ENCODE results near the gene PIGP. TPM values are rescaled to one million over a fixed set of nuclear protein-coding genes. Genes with fewer than 3 reads are reported as not detected.
"Not testable (repeated sequence)": the region's sequence is repeated elsewhere in the genome, so short reads cannot be mapped to it uniquely, and the experiment has no call there.

The PIGP gene
- total RNA-seq, 1 donor from 2014 or later: 11.0 TPM

DNA sequence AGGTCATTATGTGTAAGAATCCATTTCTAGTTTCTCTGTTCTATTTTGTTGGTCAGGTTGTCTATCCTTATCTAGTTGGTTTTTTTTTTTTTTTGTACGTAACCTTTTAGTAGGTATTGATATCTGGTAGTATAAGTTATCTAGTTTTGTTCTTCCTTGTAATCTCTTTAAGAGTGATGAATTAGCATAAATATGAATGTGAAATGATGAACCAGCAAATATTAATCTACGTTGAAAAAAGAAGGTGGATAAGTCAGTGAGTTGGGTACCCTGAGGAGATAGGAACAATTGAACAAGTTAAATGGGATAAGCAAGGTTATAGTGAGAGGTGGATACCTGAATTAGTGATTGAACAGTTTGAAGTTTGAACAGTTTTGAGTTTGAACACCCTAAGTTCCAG lies 34.1 kb upstream of the PIGP start:
- Mint-ChIP-seq H3K4me3 (no peak overlapping the region), H3K9me3 (peaks cover 42% of the 10 kb centered on the region), H3K36me3 (peaks cover 60% of the 10 kb centered on the region), H3K4me1 (peaks cover 6% of the 10 kb centered on the region), H3K27me3 (ENCODE audit: low read depth) (no peaks in the 10 kb centered on the region), H3K27ac (no peak overlapping the region)
- TF ChIP-seq, protein P1, sequence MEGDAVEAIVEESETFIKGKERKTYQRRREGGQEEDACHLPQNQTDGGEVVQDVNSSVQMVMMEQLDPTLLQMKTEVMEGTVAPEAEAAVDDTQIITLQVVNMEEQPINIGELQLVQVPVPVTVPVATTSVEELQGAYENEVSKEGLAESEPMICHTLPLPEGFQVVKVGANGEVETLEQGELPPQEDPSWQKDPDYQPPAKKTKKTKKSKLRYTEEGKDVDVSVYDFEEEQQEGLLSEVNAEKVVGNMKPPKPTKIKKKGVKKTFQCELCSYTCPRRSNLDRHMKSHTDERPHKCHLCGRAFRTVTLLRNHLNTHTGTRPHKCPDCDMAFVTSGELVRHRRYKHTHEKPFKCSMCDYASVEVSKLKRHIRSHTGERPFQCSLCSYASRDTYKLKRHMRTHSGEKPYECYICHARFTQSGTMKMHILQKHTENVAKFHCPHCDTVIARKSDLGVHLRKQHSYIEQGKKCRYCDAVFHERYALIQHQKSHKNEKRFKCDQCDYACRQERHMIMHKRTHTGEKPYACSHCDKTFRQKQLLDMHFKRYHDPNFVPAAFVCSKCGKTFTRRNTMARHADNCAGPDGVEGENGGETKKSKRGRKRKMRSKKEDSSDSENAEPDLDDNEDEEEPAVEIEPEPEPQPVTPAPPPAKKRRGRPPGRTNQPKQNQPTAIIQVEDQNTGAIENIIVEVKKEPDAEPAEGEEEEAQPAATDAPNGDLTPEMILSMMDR (IDR thresholded peaks at IDR 0.05; ENCODE audit: unreplicated experiment): no peak
- no peak for DNase-seq (ENCODE audit: low spot score in 2 of 2, unreplicated experiment in 2 of 2)

DNA sequence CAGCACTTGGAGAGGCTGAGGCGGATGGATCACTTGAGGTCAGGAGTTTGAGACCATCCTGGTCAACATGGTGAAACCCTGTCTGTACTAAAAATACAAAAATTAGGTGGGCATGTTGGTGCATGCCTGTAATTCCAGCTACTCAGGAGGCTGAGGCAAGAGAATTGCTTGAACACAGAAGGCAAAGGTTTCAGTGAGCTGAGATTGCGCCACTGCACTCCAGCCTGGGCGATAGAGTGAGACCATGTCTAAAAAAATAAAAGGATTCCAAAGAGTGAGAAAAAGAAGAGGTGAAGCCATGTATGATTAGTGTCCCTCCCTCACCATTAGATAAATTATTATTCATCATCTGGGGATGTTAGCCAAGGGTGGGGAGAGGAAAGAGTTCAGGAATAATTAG lies 29.9 kb upstream of the PIGP start:
- peaks cover 56% of the 10 kb centered on the region for H3K36me3 Mint-ChIP-seq
- H3K27ac Mint-ChIP-seq: peak overlapping the region; percentile 39
- not testable (repeated sequence) for H3K27me3 Mint-ChIP-seq (ENCODE audit: low read depth); DNase-seq (ENCODE audit: low spot score in 2 of 2, unreplicated experiment in 2 of 2); H3K4me3 Mint-ChIP-seq; H3K4me1 Mint-ChIP-seq
- H3K9me3 Mint-ChIP-seq: peaks cover 22% of the 10 kb centered on the region

DNA sequence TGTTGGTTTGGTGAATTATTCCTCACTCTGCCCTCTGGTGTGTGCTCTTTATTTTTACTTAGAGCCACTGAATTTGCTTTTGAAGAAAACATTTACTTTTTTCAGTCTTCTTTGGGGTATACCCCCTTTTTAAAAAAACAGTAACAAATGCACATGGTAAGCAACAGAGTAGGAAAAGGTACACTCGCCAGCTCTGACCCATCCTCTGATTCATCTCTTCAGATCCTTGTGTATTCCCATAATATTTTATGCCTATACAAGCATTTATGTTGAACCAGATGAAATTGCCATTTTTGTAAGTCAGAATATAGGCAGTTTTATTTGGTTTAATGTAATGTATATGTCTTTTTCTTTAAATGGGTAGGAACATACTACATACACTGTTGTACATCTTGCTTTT lies 28.5 kb upstream of the PIGP start:
- Mint-ChIP-seq H3K9me3 (peaks cover 9% of the 10 kb centered on the region), H3K27ac (no peak overlapping the region), H3K4me1 (peaks cover 6% of the 10 kb centered on the region), H3K27me3 (ENCODE audit: low read depth) (no peaks in the 10 kb centered on the region), H3K36me3 (peaks cover 46% of the 10 kb centered on the region), H3K4me3 (no peak overlapping the region)
- TF ChIP-seq, protein P1 (IDR thresholded peaks at IDR 0.05; ENCODE audit: unreplicated experiment): no peak
- DNase-seq (ENCODE audit: low spot score in 2 of 2, unreplicated experiment in 2 of 2): no peak

DNA sequence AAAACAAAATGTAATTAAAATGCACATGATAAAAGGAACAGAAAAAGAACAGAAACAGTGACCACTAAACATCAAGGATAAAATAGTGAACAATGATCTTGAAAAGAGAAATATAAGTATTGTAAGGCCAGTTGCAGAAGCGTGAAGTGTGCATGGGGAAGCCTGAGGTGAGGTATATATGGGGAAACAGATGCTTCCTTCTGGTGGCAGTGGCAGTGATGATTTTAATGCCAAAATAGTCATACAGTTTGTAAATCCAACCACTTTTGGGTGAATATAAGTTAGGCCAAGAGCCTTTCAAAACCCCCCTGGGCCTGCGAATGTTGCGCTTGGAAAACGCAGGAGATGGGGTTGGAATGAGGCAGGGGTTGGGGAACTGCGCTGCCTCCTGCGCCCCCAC lies 27.4 kb upstream of the PIGP start:
- DNase-seq (ENCODE audit: low spot score in 2 of 2, unreplicated experiment in 2 of 2): no peak
- Mint-ChIP-seq H3K36me3 (peaks cover 37% of the 10 kb centered on the region), H3K9me3 (no peaks in the 10 kb centered on the region), H3K27ac (no peak overlapping the region), H3K4me1 (peaks cover 6% of the 10 kb centered on the region), H3K4me3 (no peak overlapping the region), H3K27me3 (ENCODE audit: low read depth) (no peaks in the 10 kb centered on the region)
- TF ChIP-seq, protein P1 (IDR thresholded peaks at IDR 0.05; ENCODE audit: unreplicated experiment): no peak

DNA sequence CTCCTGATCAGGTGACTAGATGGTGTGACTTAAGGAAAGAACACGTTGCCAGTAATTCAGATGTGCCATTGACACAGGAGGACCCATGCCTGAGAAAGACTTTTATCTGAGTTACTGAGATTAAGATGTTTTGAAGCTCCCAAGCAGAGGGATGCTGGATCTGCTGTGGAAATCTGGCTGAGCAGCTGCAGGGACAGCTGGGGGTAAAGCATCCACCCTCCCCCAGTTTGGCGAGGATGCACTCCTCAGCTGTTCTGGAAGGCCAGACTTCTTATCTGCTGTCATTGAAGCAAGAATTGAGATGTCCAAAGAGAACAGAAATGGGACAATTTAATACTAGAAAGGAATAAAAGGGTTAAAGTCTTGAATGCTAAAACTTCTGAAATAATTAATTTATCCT lies 25.9 kb upstream of the PIGP start:
- Mint-ChIP-seq H3K27ac (no peak overlapping the region), H3K9me3 (no peaks in the 10 kb centered on the region), H3K4me1 (peaks cover 6% of the 10 kb centered on the region), H3K36me3 (peaks cover 30% of the 10 kb centered on the region), H3K4me3 (no peak overlapping the region), H3K27me3 (ENCODE audit: low read depth) (no peaks in the 10 kb centered on the region)
- no peak for DNase-seq (ENCODE audit: low spot score in 2 of 2, unreplicated experiment in 2 of 2)
- TF ChIP-seq, protein P1 (IDR thresholded peaks at IDR 0.05; ENCODE audit: unreplicated experiment): no peak

DNA sequence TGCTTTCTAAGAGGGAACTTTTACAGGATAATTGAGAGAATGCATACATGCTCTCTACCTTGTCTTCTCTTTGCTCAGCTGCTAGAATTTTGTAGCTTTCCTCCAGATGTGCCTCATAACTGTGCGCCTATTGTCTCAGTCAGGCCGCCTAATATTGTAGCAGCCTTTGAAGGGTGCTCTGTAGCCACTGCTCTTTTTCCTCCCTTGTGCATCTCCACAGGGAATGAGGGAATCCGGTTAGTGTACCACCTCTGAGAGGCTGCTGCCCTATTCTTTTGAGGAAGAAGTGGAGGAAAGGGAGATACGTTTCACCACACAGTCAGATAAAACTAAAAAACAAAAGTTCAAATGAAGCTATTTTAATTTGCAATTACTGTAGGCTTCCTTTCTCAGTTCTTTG lies 22.9 kb upstream of the PIGP start:
- H3K36me3 Mint-ChIP-seq: peaks cover 25% of the 10 kb centered on the region
- no peaks in the 10 kb centered on the region for H3K9me3 Mint-ChIP-seq

More for the DNA sequence above, 22.9 kb upstream of the PIGP start:
- TF ChIP-seq, protein P1 (IDR thresholded peaks at IDR 0.05; ENCODE audit: unreplicated experiment): no peak
- Mint-ChIP-seq H3K4me1 (no peaks in the 10 kb centered on the region), H3K27me3 (ENCODE audit: low read depth) (no peaks in the 10 kb centered on the region), H3K4me3 (no peak overlapping the region), H3K27ac (no peak overlapping the region)
- DNase-seq (ENCODE audit: low spot score in 2 of 2, unreplicated experiment in 2 of 2): no peak
